IMR-90 (cell line): ENCODE measurements around the gene AMBP. TPM values are rescaled to one million over a fixed set of nuclear protein-coding genes. Genes with fewer than 3 reads are reported as not detected.

Source experiments
- ATAC-seq: fragments of 200-7000 bp; cut with Tn5 transposase; 2 replicates; pipeline ENCODE4 v1.9.1; 2020; ENCODE audit warnings: low read depth, mild to moderate bottlenecking, moderate library complexity
- BruUV-seq: library from RNA; stranded (reverse); fragments of 400-500 nt; replicated peaks from 2 replicates; lab custom pipeline; 2021; lab: Mats Ljungman, UMichigan
- CTCF ChIA-PET: fragments of 300-600 bp; formaldehyde crosslinking; extraction: SDS; loops from one replicate; lab custom pipeline; 2021; ENCODE audit warnings: antibody characterized with exemption; lab: Yijun Ruan, JAX
- POLR2A ChIA-PET: fragments of 300-600 bp; sonication (Branson Sonifier 250); formaldehyde crosslinking; loops from one replicate; lab custom pipeline; 2022; ENCODE audit warnings: antibody characterized with exemption; ENCODE audit not compliant: unreplicated experiment; lab: Charles Lee
- DNase-seq: peaks from one replicate; pipeline ENCODE4 v3.0.0; 2013
- H2AFZ ChIP-seq: replicated peaks from 2 replicates; pipeline ENCODE3; 2013; ENCODE audit warnings: low read length, mild to moderate bottlenecking; ENCODE audit not compliant: poor library complexity
- H2AK5ac ChIP-seq: 2 replicates; pipeline ENCODE4 v1.6.1; 2013; ENCODE audit warnings: low read depth, low read length, inconsistent platforms
- H2AK9ac ChIP-seq: replicated peaks from 2 replicates; pipeline ENCODE3; 2013; ENCODE audit warnings: mild to moderate bottlenecking, low read depth, low read length, moderate library complexity; ENCODE audit not compliant: poor library complexity
- H2BK120ac ChIP-seq: 2 replicates; pipeline ENCODE4 v1.6.1; 2013; ENCODE audit warnings: low read depth, low read length, inconsistent platforms
- H2BK15ac ChIP-seq: 3 replicates; pipeline ENCODE4 v1.6.1; 2013; ENCODE audit warnings: low read depth, low read length, inconsistent platforms
- H2BK20ac ChIP-seq: 2 replicates; pipeline ENCODE4 v1.6.1; 2013; ENCODE audit warnings: low read depth, mild to moderate bottlenecking, inconsistent platforms, low read length, moderate library complexity
- H2BK5ac ChIP-seq: 2 replicates; pipeline ENCODE4 v1.6.1; 2013; ENCODE audit warnings: mild to moderate bottlenecking, low read depth, low read length, inconsistent platforms; ENCODE audit not compliant: poor library complexity, severe bottlenecking
- H3K14ac ChIP-seq: replicated peaks from 2 replicates; pipeline ENCODE4 v1.6.1; 2013; ENCODE audit warnings: low read depth, low read length, inconsistent platforms
- H3K18ac ChIP-seq: 2 replicates; pipeline ENCODE4 v1.6.1; 2013; ENCODE audit warnings: low read depth, low read length, control low read depth
- H3K23ac ChIP-seq: 2 replicates; pipeline ENCODE4 v1.6.1; 2013; ENCODE audit warnings: low read depth, low read length, inconsistent platforms
- H3K27ac ChIP-seq: 2 replicates; pipeline ENCODE4 v1.5.1; 2013; ENCODE audit warnings: mild to moderate bottlenecking, control low read depth, low read length; ENCODE audit not compliant: insufficient read depth
- H3K27me3 ChIP-seq: 2 replicates; pipeline ENCODE4 v1.6.1; 2013; ENCODE audit warnings: low read length; ENCODE audit not compliant: control insufficient read depth, insufficient read depth
- H3K36me3 ChIP-seq: 2 replicates; pipeline ENCODE4 v1.6.1; 2013; ENCODE audit warnings: low read length, mixed read lengths; ENCODE audit not compliant: control insufficient read depth, insufficient read depth
- H3K4ac ChIP-seq: 2 replicates; pipeline ENCODE4 v1.6.1; 2013; ENCODE audit warnings: low read depth, low read length, inconsistent platforms
- H3K4me1 ChIP-seq: 2 replicates; pipeline ENCODE4 v1.6.1; 2013; ENCODE audit warnings: low read length, mixed read lengths; ENCODE audit not compliant: control insufficient read depth, insufficient read depth
- H3K4me2 ChIP-seq: 2 replicates; pipeline ENCODE4 v1.6.1; 2013; ENCODE audit warnings: low read depth, mild to moderate bottlenecking, control low read depth, low read length, moderate library complexity
- H3K4me3 ChIP-seq: 2 replicates; pipeline ENCODE4 v1.5.1; 2013; ENCODE audit warnings: low read depth, mild to moderate bottlenecking, control low read depth, low read length, moderate library complexity; ENCODE audit not compliant: insufficient read depth
- H3K56ac ChIP-seq: 2 replicates; pipeline ENCODE4 v1.6.1; 2013; ENCODE audit warnings: low read length, inconsistent platforms; ENCODE audit not compliant: insufficient read depth; ENCODE audit errors: extremely low read depth
- H3K79me1 ChIP-seq, 2 experiments: 2 replicates each; pipeline ENCODE4 v1.6.1; 2013; ENCODE audit warnings: low read length in 2 of 2, inconsistent platforms in 1 of 2, low read depth in 1 of 2
- H3K9ac ChIP-seq: 2 replicates; pipeline ENCODE4 v1.6.1; 2013; ENCODE audit warnings: low read depth, low read length, control low read depth
- H3K9me1 ChIP-seq: 2 replicates; pipeline ENCODE4 v1.6.1; 2013; ENCODE audit warnings: low read length, inconsistent platforms; ENCODE audit not compliant: insufficient read depth
- H3K9me3 ChIP-seq: 2 replicates; pipeline ENCODE4 v1.6.1; 2013; ENCODE audit warnings: low read length; ENCODE audit not compliant: control insufficient read depth, insufficient read depth
- H4K20me1 ChIP-seq: 2 replicates; pipeline ENCODE4 v1.6.1; 2013; ENCODE audit warnings: low read length, inconsistent platforms; ENCODE audit not compliant: insufficient read depth
- H4K5ac ChIP-seq: 2 replicates; pipeline ENCODE4 v1.6.1; 2013; ENCODE audit warnings: mild to moderate bottlenecking, low read depth, low read length, control low read depth
- H4K8ac ChIP-seq, 2 experiments: 2 replicates each; pipeline ENCODE4 v1.6.1; 2013; ENCODE audit warnings: low read depth in 2 of 2, low read length in 2 of 2, control low read depth in 1 of 2, inconsistent platforms in 1 of 2
- H4K91ac ChIP-seq: 2 replicates; pipeline ENCODE4 v1.6.1; 2013; ENCODE audit warnings: low read depth, low read length, inconsistent platforms; ENCODE audit not compliant: insufficient read depth
- BHLHE40 ChIP-seq: fragments of 150-350 bp; IDR thresholded peaks from 2 replicates; pipeline ENCODE4 v1.6.1; 2016; ENCODE audit warnings: mild to moderate bottlenecking, low read depth, low read length
- CEBPB ChIP-seq: IDR thresholded peaks from 2 replicates; pipeline ENCODE4 v1.6.1; 2012; ENCODE audit warnings: low read depth, low read length, improper control_type of control experiment
- MXI1 ChIP-seq: IDR thresholded peaks from 2 replicates; pipeline ENCODE4 v1.6.1; 2012; ENCODE audit warnings: low read depth, mild to moderate bottlenecking, low read length, moderate library complexity, borderline replicate concordance
- NFE2L2 ChIP-seq: fragments of 150-350 bp; IDR thresholded peaks from 2 replicates; pipeline ENCODE4 v1.6.1; 2016; ENCODE audit warnings: low read depth, mild to moderate bottlenecking, low read length
- POLR2A ChIP-seq: IDR thresholded peaks from 2 replicates; pipeline ENCODE4 v1.6.1; 2012; ENCODE audit warnings: mild to moderate bottlenecking, low read depth, low read length
- RAD21 ChIP-seq: IDR thresholded peaks from 2 replicates; pipeline ENCODE4 v1.6.1; 2012; ENCODE audit warnings: low read length, improper control_type of control experiment
- RCOR1 ChIP-seq: IDR thresholded peaks from 2 replicates; pipeline ENCODE4 v1.6.1; 2012; ENCODE audit warnings: mild to moderate bottlenecking, low read length, improper control_type of control experiment; ENCODE audit not compliant: insufficient replicate concordance
- WGBS, 2 experiments: methylation state at CpG; one replicate each; pipeline versions ENCODE4 v1.1.5 to v1.1.7; 2013; ENCODE audit warnings: missing lambda C conversion rate in 2 of 2; ENCODE audit not compliant: insufficient read length in 1 of 2; ENCODE audit errors: extremely low coverage in 2 of 2; 5-methylcytosine and 5-hydroxymethylcytosine counted together
- dilution Hi-C: fragments of 300-500 bp; cut with HindIII; formaldehyde crosslinking; loops from one replicate; pipeline ENCODE4 v1.14.3; 2018; ENCODE audit warnings: low sequenced_read_pairs; ENCODE audit not compliant: unreplicated experiment
- in situ Hi-C: fragments of 300-500 bp; cut with MboI; formaldehyde crosslinking; loops from 3 replicates; pipeline ENCODE4 v1.14.3; 2019; ENCODE audit warnings: low sequenced_read_pairs, inconsistent platforms, mixed read lengths
- intact Hi-C: fragments of 100-400 bp; cut with micrococcal nuclease; formaldehyde crosslinking; loops from 2 replicates; pipeline ENCODE4 v1.10.0; 2022
- polyA plus RNA-seq, 3 experiments: library from polyadenylated mRNA; depleted of rRNA; stranded (reverse); fragments of >200 nt; gene quantifications; 2 replicates each; pipeline ENCODE4 v1.2.3, GENCODE V29; 2012; ENCODE audit warnings: low replicate concordance in 1 of 3
- total RNA-seq: library from RNA; depleted of rRNA; stranded (reverse); fragments of >200 nt; gene quantifications from 2 replicates; pipeline ENCODE4 v1.2.3, GENCODE V29; 2012
- TF ChIP-seq, protein P1 (sequence below): fragments of 150-350 bp; IDR thresholded peaks from 2 replicates; pipeline ENCODE4 v1.6.1; 2016; ENCODE audit warnings: low read depth, mild to moderate bottlenecking, low read length, moderate library complexity, borderline replicate concordance
- TF ChIP-seq, protein P2 (sequence below): conservative IDR thresholded peaks from 2 replicates; pipeline ENCODE4 v1.5.1; 2012; ENCODE audit warnings: mild to moderate bottlenecking, low read depth, low read length, improper control_type of control experiment

Gene AMBP
- total and polyA plus RNA-seq, 2 of the 4 experiments (the other 2 are of a cell fraction): not detected

DNA sequence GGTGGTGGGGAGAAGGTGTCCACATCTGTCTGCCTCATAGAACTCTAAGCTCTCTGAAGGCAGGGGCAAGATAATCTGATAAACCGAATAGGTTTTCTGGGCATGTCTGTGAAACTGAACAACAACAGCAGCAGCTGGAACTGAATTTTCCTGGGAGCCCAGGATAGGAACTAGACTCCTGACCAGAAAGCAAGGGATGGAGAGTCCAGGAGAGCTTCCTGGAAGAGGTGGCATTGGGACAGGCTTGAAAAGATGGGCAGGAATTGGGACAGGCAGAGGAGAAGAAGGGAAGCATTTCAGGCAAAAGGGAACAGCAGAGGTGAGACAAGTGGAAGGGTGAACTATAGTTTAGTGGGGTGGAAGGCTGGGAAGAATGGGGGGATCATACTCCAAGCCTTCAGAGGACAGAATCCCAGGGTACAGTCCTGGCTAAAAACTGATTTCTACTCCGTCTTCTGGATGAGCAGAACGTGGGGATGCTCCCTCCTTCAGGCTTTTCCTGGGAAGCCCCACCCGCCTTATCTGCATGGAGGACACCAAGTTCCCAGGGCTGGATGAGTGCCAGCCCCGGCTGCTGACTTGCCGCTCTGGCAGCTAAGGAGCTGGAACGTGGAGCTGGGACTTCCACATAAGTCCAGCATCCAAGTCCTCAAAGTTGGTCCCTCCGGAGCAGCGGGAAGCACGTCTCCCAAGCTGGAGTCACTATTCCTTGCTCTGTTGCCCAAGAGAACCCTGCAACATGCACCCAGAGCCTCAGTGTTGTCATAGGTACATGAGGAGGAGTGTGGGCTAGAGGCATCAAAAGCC lies 34.9 kb upstream of the AMBP start:
- Histone ChIP-seq H3K27ac (no peak overlapping the region), H3K4me2 (no peak overlapping the region), H4K8ac (no peak overlapping the region), H4K20me1 (no peaks in the 10 kb centered on the region; the same call in 1 of the 2 replicates), H2AK9ac (peak overlapping the region; percentile 68), H2AK5ac (peak overlapping the region; percentile 53; the same call in 1 of the 2 replicates), H3K18ac (no peak overlapping the region), H3K27me3 (peaks cover 24% of the 10 kb centered on the region), H3K79me1 (no peaks in the 10 kb centered on the region), H3K4me3 (no peak overlapping the region), H2BK120ac (0 out of 2 replicates have a peak overlapping the region, but pooled peaks have one; percentile 9), H3K56ac (no peak overlapping the region), H3K23ac (0 out of 2 replicates have a peak overlapping the region, but pooled peaks have one; percentile 62), H3K14ac (no peak overlapping the region), H3K9ac (no peak overlapping the region), H3K9me3 (no peaks in the 10 kb centered on the region), H2BK15ac (no peak overlapping the region), H2BK20ac (no peak overlapping the region), H2BK5ac (no peak overlapping the region), H3K36me3 (no peaks in the 10 kb centered on the region), H3K4me1 (peaks cover 9% of the 10 kb centered on the region), H3K4ac (peak overlapping the region; percentile 20; the same call in 1 of the 2 replicates), H3K9me1 (no peaks in the 10 kb centered on the region; the same call in 1 of the 2 replicates), H4K91ac (no peak overlapping the region), H2AFZ (peak overlapping the region; percentile 67), H4K5ac (no peak overlapping the region)
- peak; percentile 16; the same call in 1 of the 2 replicates for ATAC-seq
- 25% methylated on average over 4 of the region's 10 CpGs; no CpG with 5 or more reads in 1 of the 2 experiments for WGBS, 2 experiments
- BruUV-seq: no TSS peak
- in situ Hi-C loops (loop anchor here (5.0 kb wide), 1 partner anchor 179 kb away; no protein-coding TSS in a partner anchor), dilution Hi-C loops (no loop called here), intact Hi-C loops (no loop called here)
- TF ChIP-seq RCOR1 (no peak), RAD21 (no peak), CEBPB (no peak), BHLHE40 (no peak), MXI1 (no peak), POLR2A (no peak), NFE2L2 (no peak)
- TF ChIP-seq, protein P1, sequence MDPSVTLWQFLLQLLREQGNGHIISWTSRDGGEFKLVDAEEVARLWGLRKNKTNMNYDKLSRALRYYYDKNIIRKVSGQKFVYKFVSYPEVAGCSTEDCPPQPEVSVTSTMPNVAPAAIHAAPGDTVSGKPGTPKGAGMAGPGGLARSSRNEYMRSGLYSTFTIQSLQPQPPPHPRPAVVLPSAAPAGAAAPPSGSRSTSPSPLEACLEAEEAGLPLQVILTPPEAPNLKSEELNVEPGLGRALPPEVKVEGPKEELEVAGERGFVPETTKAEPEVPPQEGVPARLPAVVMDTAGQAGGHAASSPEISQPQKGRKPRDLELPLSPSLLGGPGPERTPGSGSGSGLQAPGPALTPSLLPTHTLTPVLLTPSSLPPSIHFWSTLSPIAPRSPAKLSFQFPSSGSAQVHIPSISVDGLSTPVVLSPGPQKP: no peak
- TF ChIP-seq, protein P2, sequence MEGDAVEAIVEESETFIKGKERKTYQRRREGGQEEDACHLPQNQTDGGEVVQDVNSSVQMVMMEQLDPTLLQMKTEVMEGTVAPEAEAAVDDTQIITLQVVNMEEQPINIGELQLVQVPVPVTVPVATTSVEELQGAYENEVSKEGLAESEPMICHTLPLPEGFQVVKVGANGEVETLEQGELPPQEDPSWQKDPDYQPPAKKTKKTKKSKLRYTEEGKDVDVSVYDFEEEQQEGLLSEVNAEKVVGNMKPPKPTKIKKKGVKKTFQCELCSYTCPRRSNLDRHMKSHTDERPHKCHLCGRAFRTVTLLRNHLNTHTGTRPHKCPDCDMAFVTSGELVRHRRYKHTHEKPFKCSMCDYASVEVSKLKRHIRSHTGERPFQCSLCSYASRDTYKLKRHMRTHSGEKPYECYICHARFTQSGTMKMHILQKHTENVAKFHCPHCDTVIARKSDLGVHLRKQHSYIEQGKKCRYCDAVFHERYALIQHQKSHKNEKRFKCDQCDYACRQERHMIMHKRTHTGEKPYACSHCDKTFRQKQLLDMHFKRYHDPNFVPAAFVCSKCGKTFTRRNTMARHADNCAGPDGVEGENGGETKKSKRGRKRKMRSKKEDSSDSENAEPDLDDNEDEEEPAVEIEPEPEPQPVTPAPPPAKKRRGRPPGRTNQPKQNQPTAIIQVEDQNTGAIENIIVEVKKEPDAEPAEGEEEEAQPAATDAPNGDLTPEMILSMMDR: no peak
- DNase-seq: peak; percentile 75
- ChIA-PET POLR2A (no interaction called here), CTCF (interaction anchor here (1.4 to 1.8 kb wide), 2 partner anchors 42 to 159 kb away, joined by 4 read pairs; partner anchors contain the start of gene COL27A1)
